Activated B cell treated with CpG ODN at 0.5 μM for 24 hours (primary cell): Measurements from ENCODE around the gene MSH5. TPM values are rescaled to one million over a fixed set of nuclear protein-coding genes. Genes with fewer than 3 reads are reported as not detected.

ENCODE experiments used
- ATAC-seq: fragments of 200-7000 bp; cut with Tn5 transposase; one replicate; pipeline ENCODE4 v1.10.0; 2021; ENCODE audit warnings: low read depth, mild to moderate bottlenecking, moderate library complexity
- CTCF ChIA-PET: fragments of 350-600 bp; sonication (Branson Sonifier 250); formaldehyde crosslinking; loops from one replicate; lab custom pipeline; 2021; ENCODE audit warnings: antibody characterized with exemption; lab: Charles Lee
- POLR2A ChIA-PET: fragments of 350-600 bp; sonication (Branson Sonifier 250); formaldehyde crosslinking; loops from one replicate; lab custom pipeline; 2021; ENCODE audit warnings: antibody characterized with exemption; lab: Charles Lee
- DNase-seq: peaks from one replicate; pipeline ENCODE4 v3.0.0; 2022
- H3K27ac Mint-ChIP-seq: one replicate; pipeline ENCODE4 v1.8.0; 2020; ENCODE audit warnings: mixed read lengths
- H3K27me3 Mint-ChIP-seq: one replicate; pipeline ENCODE4 v1.8.0; 2021; ENCODE audit warnings: mixed read lengths
- H3K36me3 Mint-ChIP-seq: one replicate; pipeline ENCODE4 v1.8.0; 2021; ENCODE audit warnings: low read depth, mixed read lengths
- H3K4me1 Mint-ChIP-seq: one replicate; pipeline ENCODE4 v1.8.0; 2021; ENCODE audit warnings: mixed read lengths
- H3K4me3 Mint-ChIP-seq: one replicate; pipeline ENCODE4 v1.8.0; 2020; ENCODE audit warnings: mild to moderate bottlenecking, mixed read lengths
- H3K9me3 Mint-ChIP-seq: one replicate; pipeline ENCODE4 v1.8.0; 2020; ENCODE audit warnings: mixed read lengths
- CTCF ChIP-seq: fragments of 200-600 bp; IDR thresholded peaks from one replicate; pipeline ENCODE4 v1.8.0; 2022; ENCODE audit warnings: antibody characterized with exemption, mild to moderate bottlenecking
- intact Hi-C: fragments of 100-400 bp; cut with micrococcal nuclease; formaldehyde crosslinking; loops from one replicate; pipeline ENCODE4 v1.15.1; 2024
- total RNA-seq: library from RNA; stranded (reverse); gene quantifications from 2 replicates; pipeline ENCODE4 v1.2.3, GENCODE V29; 2022

The MSH5 gene
- total RNA-seq: 35.4 and 47.3 TPM in 2 replicates

- peak within 1 kb of the TSS; percentile 93 for H3K4me3 Mint-ChIP-seq
- peak within 1 kb of the TSS; percentile 94 for H3K27ac Mint-ChIP-seq
- H3K36me3 Mint-ChIP-seq: peaks cover 30% of the 10 kb centered on the region
- peak; percentile 80 for ATAC-seq
- DNase-seq: peak; percentile 90
- H3K27me3 Mint-ChIP-seq: no peaks in the 10 kb centered on the region
- POLR2A ChIA-PET: interaction anchor here (0.6 to 7.5 kb wide), 26 partner anchors 10 to 1022 kb away, joined by 3 to 131 read pairs (median 6); partner anchors contain the start of genes ABHD16A, BAG6, C6orf47 and CSNK2B
- no peak for TF ChIP-seq CTCF
- intact Hi-C loops: loop anchor here (1.0 to 10.0 kb wide), 6 partner anchors 13 to 245 kb away; partner anchors contain the start of genes BAG6, MICB, PRRC2A and VARS1
- H3K4me1 Mint-ChIP-seq: peaks cover 51% of the 10 kb centered on the region
- CTCF ChIA-PET: interaction anchor here (0.6 to 2.9 kb wide), 11 partner anchors 10 to 1673 kb away, joined by 3 to 14 read pairs (median 5); partner anchors contain the start of genes LSM2 and VARS1
- H3K9me3 Mint-ChIP-seq: no peaks in the 10 kb centered on the region
Observed at GRCh38 chr6:31739639-31740396, at the start of gene MSH5. MSH5 (plus strand) TSS chr6:31740005; CDS start chr6:31740467, 462 bp downstream.

GRCh38 chr6:31690231-31691077, 49.4 kb upstream of the MSH5 start:
- ATAC-seq: no peak
- H3K4me3 Mint-ChIP-seq: no peak overlapping the region
- H3K27me3 Mint-ChIP-seq: no peaks in the 10 kb centered on the region
- no peak overlapping the region for H3K27ac Mint-ChIP-seq
- intact Hi-C loops: no loop called here
- ChIA-PET CTCF (no interaction called here), POLR2A (interaction anchor here (0.5 to 2.2 kb wide), 2 partner anchors 13 to 62 kb away, joined by 6 to 9 read pairs; partner anchors contain the start of gene ABHD16A)
- no peaks in the 10 kb centered on the region for H3K9me3 Mint-ChIP-seq
- H3K36me3 Mint-ChIP-seq: peaks cover 90% of the 10 kb centered on the region
- peaks cover 15% of the 10 kb centered on the region for H3K4me1 Mint-ChIP-seq
- no peak for DNase-seq
- TF ChIP-seq CTCF: no peak

GRCh38 chr6:31691078-31691463, 48.7 kb upstream of the MSH5 start:
- DNase-seq (no peak), ATAC-seq (no peak)
- H3K4me1 Mint-ChIP-seq: peaks cover 15% of the 10 kb centered on the region
- H3K27ac Mint-ChIP-seq: no peak overlapping the region
- H3K27me3 Mint-ChIP-seq: no peaks in the 10 kb centered on the region
- intact Hi-C loops: no loop called here
- H3K36me3 Mint-ChIP-seq: peaks cover 90% of the 10 kb centered on the region
- H3K4me3 Mint-ChIP-seq: no peak overlapping the region
- TF ChIP-seq CTCF: no peak
- ChIA-PET POLR2A (interaction anchor here (2.2 kb wide), 1 partner anchor 12 kb away, joined by 9 read pairs; the partner anchor contains the start of gene ABHD16A), CTCF (no interaction called here)
- H3K9me3 Mint-ChIP-seq: no peaks in the 10 kb centered on the region

GRCh38 chr6:31691564-31692108, 48.2 kb upstream of the MSH5 start:
- Mint-ChIP-seq H3K36me3 (peaks cover 90% of the 10 kb centered on the region), H3K4me3 (no peak overlapping the region), H3K27me3 (no peaks in the 10 kb centered on the region), H3K4me1 (peaks cover 15% of the 10 kb centered on the region), H3K27ac (no peak overlapping the region), H3K9me3 (no peaks in the 10 kb centered on the region)
- ChIA-PET CTCF (no interaction called here), POLR2A (no interaction called here)
- intact Hi-C loops: no loop called here
- DNase-seq (no peak), ATAC-seq (no peak)
- TF ChIP-seq CTCF: no peak
